ENCODE data around the gene SPIRE1.
A peak's percentile ranks its signal among the peaks of the same experiment; 100 is the strongest.
"Not testable (repeated sequence)": the region's sequence is repeated elsewhere in the genome, so short reads cannot be mapped to it uniquely, and the experiment has no call there.

The SPIRE1 gene

GRCh38 chr18:12598181-12598930 is 59.6 kb downstream of the SPIRE1 start:
- DNase-seq = peak; percentile 31 to 72

GRCh38 chr18:12597760-12598159 is 60.1 kb downstream of the SPIRE1 start:
- DNase-seq = peak; percentile 63 to 95

GRCh38 chr18:12595571-12596255 is 62.2 kb downstream of the SPIRE1 start:
- peak; percentile 55 to 81 for DNase-seq

- no peak for DNase-seq
Observed at GRCh38 chr18:12593866-12594265, 64.0 kb downstream of the SPIRE1 start.

GRCh38 chr18:12592597-12593127 is 65.2 kb downstream of the SPIRE1 start:
- no peak for DNase-seq

GRCh38 chr18:12589448-12589847 is 68.5 kb downstream of the SPIRE1 start:
- no peak for DNase-seq

GRCh38 chr18:12586956-12587355 is 71.0 kb downstream of the SPIRE1 start:
- no peak for DNase-seq

- no peak for DNase-seq
Observed at GRCh38 chr18:12585218-12585617, 72.7 kb downstream of the SPIRE1 start.

- DNase-seq = no peak
Observed at GRCh38 chr18:12580630-12581342, 77.1 kb downstream of the SPIRE1 start.

GRCh38 chr18:12579775-12580174 is 78.1 kb downstream of the SPIRE1 start:
- no peak for DNase-seq

GRCh38 chr18:12577848-12578247 is 80.1 kb downstream of the SPIRE1 start:
- DNase-seq = no peak

- peak in 1 of 2 donors; percentile 47 for DNase-seq
Observed at GRCh38 chr18:12574494-12575185, 83.3 kb downstream of the SPIRE1 start.

- peak in 1 of 2 donors; percentile 28 for DNase-seq
Observed at GRCh38 chr18:12571630-12572029, 86.3 kb downstream of the SPIRE1 start.

GRCh38 chr18:12569791-12570190 is 88.1 kb downstream of the SPIRE1 start:
- DNase-seq = no peak

GRCh38 chr18:12567849-12568248 is 90.1 kb downstream of the SPIRE1 start:
- DNase-seq = no peak

GRCh38 chr18:12564861-12565260 is 93.0 kb downstream of the SPIRE1 start:
- DNase-seq = no peak

- DNase-seq = no peak
Observed at GRCh38 chr18:12564378-12564777, 93.5 kb downstream of the SPIRE1 start.

- DNase-seq = not testable (repeated sequence)
Observed at GRCh38 chr18:12560600-12560999, 97.3 kb downstream of the SPIRE1 start.

- DNase-seq = no peak
Observed at GRCh38 chr18:12559319-12559718, 98.6 kb downstream of the SPIRE1 start.

- no peak for DNase-seq
Observed at GRCh38 chr18:12556946-12557806, 100.7 kb downstream of the SPIRE1 start.

- no peak for DNase-seq
Observed at GRCh38 chr18:12554796-12555388, 103.0 kb downstream of the SPIRE1 start.
